Stomach (tissue), 4 donors: ENCODE results near the gene MGAT5.

Experiments used
- CTCF ChIP-seq, 7 experiments: fragments of 450-650 bp in 4 of 7; fragments of 200-600 bp in 3 of 7; sonication (generic) in 3 of 7; IDR thresholded peaks; one replicate each; pipeline ENCODE4 v1.5.1; 2016 to 2019; ENCODE audit warnings: antibody characterized with exemption in 7 of 7, control low read depth in 2 of 7, mild to moderate bottlenecking in 1 of 7
- EP300 ChIP-seq: sonication (generic); formaldehyde crosslinking; IDR thresholded peaks from one replicate; pipeline ENCODE4 v1.6.1; 2017; ENCODE audit warnings: antibody characterized with exemption
- POLR2A ChIP-seq, 4 donors: fragments of 450-650 bp; IDR thresholded peaks; one replicate each; pipeline ENCODE4 v1.6.1; 2016; ENCODE audit warnings: antibody characterized with exemption in 4 of 4, control low read depth in 2 of 4, mild to moderate bottlenecking in 1 of 4, moderate library complexity in 1 of 4
- POLR2AphosphoS5 ChIP-seq, 3 donors: sonication (generic); formaldehyde crosslinking; IDR thresholded peaks; one replicate each; pipeline ENCODE4 v1.6.1; 2016; ENCODE audit warnings: antibody characterized with exemption in 3 of 3

GRCh38 chr2:134212746-134213145 lies 41.1 kb upstream of the MGAT5 start:
- TF ChIP-seq CTCF (IDR thresholded peaks at IDR 0.05) (no peak), EP300 (no peak), POLR2A (IDR thresholded peaks at IDR 0.05) (no peak), POLR2AphosphoS5 (IDR thresholded peaks at IDR 0.05) (no peak)
